ENCODE data around the gene LRRTM1.

The LRRTM1 gene, protein sequence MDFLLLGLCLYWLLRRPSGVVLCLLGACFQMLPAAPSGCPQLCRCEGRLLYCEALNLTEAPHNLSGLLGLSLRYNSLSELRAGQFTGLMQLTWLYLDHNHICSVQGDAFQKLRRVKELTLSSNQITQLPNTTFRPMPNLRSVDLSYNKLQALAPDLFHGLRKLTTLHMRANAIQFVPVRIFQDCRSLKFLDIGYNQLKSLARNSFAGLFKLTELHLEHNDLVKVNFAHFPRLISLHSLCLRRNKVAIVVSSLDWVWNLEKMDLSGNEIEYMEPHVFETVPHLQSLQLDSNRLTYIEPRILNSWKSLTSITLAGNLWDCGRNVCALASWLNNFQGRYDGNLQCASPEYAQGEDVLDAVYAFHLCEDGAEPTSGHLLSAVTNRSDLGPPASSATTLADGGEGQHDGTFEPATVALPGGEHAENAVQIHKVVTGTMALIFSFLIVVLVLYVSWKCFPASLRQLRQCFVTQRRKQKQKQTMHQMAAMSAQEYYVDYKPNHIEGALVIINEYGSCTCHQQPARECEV

DNA sequence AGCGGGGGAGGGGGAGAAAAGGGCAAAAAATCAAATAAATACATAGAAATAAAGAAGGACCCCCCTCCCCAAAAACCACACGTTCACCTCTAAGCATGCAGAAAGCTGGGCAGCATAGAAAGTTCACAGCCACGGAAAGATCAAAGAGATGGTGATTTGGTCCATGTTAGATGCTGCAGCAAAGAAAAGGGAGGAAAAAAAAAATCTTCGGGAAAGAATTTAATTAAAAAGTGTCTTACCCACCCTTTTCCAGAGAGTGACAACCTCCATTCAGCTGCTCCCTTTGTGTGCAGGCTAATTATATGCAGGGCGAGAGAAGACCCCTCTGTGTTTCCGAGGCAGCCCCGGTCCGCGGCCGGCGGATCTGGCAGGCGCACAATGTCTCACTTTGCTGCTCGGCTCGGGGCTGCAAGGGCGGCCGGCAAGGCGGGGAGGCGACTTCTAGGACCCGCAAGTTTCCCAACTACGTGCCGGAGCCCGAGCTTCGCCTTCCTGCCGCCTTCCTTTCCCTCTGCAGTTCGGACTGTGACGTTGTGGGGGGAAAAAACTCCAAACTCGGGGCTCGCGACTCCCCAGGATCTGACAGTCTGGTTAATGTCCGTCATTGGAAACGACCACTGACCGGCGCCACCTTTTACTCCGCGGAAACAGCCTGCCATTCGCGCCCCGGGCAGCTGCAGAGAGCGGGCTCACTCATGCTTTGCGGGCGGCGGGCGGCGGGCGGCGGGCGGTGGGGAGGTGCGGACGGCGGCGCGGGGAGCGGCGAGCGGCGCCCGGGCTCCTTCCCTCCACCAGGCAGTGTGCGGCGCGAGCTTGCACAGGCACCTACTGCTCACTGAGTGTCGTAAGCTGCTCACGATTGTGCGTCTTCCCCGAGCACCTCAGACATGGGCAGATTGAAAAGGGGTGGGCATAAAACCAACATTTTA lies at the start of gene LRRTM1:
Gene LRRTM1, minus strand, starts transcription at position 844 of the 929 bp plus-strand sequence. CDS start 933 bp downstream, outside the sequence.
- peak; percentile 23 for DNase-seq

DNA sequence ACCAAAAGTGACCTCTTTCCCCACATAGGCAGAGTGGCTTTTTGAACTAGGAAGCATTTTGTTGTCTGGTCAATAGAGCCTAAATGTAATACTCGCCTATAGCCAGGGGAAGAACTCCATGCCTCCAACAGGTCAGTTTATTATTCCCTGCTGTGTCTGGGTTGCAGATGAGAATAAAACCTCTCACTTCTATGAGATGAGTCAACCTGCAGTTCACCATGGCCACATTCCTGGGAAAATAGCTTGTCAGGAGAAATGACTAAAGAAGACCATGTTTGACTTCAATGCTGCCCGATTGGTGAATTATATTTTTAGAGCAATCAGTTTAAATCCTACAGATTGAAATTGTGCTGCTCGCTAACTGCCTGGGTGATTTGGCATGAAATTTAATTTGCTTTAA lies 46.7 kb upstream of the LRRTM1 start:
- peak; percentile 79 for DNase-seq

DNA sequence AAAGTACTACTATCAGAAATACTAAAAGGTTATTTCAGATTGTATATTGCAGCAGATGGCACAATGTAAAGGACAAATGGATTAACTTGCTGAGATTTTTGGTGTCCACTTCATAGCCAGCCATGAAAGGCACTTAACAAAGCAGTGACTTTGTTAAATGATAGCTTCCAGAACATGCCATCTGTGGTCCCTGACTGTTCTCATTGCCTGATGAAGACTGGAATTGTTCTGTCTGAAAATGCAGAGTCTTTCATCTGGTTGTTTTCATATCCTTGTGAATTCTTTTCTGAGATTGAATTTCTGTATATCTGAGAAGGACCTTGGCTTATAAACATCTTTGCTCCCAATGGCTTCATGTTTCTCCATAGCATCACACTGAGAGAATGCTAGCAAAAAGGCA lies 44.4 kb upstream of the LRRTM1 start:
- DNase-seq = no peak

DNA sequence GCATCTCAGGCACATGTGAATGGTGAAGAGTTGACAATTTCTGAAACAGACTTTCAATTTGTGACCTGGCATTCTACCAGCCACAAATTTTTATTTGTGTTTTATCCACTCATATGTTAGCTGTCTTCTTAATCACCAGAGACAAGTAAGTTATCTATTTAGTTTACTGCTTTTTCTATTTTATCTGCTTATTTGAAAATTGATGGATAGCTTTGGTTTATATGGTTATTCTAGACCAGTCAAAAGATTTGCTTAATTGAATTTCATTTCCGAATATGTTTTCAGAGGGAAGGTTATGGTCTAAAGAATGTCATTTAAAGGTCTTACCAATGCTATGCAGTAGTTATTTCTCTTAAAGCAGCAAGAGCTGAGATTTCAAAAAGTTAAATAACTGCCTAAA lies 43.5 kb upstream of the LRRTM1 start:
- DNase-seq = no peak

DNA sequence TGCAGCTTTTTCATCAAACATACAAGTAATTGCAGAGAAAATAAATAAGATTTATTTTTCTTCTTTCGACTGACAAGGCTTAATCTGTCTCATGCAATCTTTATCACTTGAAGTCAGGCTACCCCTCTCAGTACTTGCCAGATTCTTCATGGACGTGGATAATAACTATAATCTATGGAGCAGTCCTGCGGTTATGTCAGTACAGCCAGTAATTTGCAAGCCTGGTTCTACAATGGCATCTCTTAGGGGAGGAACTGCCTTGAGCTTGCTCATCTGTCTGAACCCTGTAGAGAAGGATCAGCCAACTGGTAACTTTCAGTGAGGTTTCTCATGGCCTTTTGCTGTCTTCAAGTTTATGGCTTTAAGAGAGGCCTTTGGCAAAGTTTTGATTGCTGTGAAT lies 35.5 kb upstream of the LRRTM1 start:
- DNase-seq = no peak

DNA sequence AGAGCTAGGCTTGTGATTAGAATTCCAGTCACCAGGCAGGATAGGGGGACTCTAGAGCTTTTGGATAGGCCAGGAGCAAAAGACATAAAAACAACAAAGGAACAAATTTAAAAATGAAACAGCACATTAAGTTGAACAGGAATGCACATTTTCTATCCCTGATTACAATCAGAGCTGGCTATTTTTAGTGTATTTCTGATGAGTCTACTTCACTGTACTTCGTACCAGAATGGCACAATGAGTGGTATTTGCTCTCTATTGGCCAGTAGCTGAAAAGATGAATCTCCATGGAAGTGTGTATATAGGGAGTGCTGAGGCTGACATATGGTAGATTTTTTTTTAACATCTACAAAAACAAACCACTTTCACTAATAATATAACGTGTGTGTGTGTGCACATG lies 34.2 kb upstream of the LRRTM1 start:
- no peak for DNase-seq

DNA sequence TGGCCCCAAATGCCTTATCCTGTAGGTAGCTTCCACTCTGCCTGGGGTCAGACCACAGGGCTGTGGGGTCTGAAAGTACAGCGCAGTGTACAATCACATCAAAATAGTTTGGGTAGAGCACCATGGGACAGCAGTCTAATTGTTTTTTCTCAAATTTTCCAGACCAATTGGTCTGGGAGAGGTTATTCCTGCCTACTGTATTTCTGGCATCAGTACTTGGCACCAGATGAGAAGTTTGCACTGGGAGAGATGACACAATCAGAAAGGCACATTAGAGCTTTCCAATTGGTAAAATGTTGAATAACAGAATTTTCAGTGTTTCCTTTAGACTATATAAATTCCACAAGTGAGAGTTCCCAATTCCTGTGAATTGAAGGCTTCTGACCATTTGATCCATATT lies 30.9 kb upstream of the LRRTM1 start:
- no peak for DNase-seq

DNA sequence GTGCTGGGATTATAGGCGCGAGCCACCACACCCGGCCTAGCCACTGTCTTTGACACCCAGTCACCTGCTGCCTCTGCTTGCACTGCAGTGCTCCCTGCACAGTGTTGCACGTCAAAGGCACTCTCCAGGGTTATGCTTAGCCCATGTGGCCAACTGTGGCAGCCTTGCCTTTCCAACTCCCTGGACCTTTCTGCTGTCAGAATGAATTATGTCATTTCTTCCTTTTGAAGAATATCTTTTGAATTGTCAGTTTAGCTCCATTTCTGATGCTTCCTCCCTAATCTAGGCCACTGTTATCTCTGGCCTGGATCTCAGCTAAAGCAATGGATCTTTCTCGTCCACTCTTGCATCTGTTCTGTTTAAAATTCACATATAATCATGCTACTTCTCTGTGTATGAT lies 29.3 kb upstream of the LRRTM1 start:
- no peak for DNase-seq

DNA sequence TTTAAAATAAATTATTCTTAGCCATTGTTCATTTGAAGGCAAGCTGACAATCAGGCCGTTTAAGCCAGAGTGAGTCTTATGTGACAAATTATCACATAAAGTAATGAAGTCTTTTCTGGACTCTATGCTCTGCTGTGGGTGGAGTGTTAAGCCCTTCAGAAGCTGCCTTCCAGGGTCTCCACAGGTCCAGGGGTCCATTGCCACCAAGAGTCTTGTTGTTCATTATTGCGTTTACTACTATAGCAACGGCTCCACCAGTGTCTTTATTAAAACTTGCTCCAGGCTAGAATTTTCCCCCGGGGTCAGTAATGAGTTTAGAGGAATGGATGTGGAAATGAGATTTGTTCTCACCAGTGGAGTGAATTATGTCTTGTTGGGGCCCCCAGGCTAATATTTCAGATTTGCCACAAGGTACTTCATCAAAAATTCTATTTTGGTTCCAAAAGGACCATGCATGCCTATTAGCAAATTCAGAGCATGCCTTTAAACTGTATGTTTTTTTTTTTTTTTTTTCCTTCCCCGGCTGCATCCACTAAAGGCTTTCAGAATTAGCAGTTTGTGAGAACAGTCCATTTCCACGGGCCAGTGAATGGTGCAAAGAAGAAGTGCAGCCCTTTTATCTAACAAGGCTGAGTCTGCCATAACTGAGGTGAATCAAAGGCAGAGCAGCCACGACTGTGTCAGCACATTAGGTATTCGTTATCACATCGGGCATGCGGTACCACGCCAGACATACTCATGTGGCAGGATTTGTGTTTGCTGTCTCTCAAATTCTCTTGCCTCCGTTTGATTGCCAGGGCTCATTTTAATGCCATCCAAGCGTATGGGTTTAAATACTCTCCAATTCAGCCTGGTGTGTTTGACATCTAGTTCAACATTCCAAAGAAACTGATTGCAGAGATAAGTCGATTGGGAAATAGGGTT lies 26.2 kb upstream of the LRRTM1 start:
- DNase-seq = no peak

DNA sequence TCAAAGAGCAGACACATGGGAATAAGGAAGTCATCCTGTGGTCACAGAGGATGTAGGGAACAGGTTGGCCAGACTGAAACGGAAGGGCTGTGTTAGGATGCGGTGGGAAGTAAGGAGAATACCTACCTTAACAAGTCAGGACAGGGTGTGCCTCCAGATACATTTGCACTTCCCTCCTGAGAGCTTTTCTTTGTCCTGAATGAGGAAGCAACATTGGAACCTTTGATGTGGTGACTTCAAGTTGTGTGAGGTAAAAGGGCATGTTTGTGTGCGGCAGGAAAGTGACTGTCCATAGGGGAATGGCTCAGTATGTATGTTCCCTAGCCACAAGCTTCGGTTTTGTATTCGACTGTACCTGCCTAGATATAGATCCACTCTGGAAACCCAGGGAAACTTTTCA lies 24.9 kb upstream of the LRRTM1 start:
- no peak for DNase-seq

DNA sequence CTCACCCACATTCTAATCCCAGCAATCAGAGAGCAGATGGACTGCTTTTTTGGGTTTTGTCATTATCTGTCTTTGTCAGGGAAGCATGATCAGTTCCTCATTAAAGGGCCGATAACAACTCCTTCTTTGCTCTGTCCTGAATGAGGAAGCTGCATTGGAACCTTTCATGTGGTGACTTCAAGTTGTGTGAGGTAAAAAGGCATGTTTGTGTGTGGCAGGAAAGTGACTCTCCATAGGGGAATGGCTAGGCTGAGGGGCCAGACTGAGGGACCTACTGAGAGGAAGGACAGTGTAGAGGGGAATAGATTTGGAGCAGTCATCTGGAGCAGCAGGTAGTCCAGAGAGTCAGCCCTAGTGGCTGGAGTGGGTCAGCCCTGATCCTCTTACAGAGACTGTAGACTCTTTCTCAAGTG lies 23.6 kb upstream of the LRRTM1 start:
- no peak for DNase-seq

DNA sequence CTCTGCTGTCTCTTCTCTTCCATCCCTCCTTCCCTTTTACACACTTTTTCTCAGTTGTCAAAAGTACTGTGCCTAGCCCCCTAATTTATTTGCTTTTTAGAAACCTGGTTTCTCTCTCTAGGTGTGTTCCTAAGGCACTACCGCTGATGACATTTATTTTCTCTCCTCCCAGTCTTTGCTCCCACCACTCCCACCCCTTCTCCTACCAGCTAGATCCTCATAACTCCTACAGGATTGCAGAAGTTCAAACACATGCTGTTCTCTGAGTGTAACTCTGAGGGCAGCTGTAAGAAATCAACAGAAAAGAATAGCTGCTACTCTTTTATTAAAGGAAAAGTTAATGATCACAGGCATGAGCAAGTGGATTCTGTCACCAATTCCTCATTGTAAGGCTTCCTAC lies 22.3 kb upstream of the LRRTM1 start:
- DNase-seq = no peak

DNA sequence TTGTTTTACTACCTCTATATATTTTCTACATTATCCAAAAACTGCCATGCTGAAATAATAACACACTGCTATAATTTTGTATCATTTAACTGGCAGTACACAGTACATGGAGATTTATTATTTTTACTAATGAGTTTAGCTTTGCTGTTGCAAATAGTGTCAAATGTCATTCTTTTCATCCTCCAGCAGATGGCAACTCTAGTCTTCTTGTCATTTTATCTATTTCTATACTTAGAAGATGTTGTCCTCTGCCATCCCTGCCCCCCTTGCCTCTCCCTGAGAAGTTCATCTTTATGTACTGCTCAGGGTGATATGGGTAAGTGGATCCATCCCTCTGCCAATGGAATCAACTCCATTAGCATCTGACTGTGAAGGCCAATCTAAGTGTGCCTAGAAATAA lies 21.7 kb upstream of the LRRTM1 start:
- peak; percentile 71 for DNase-seq

DNA sequence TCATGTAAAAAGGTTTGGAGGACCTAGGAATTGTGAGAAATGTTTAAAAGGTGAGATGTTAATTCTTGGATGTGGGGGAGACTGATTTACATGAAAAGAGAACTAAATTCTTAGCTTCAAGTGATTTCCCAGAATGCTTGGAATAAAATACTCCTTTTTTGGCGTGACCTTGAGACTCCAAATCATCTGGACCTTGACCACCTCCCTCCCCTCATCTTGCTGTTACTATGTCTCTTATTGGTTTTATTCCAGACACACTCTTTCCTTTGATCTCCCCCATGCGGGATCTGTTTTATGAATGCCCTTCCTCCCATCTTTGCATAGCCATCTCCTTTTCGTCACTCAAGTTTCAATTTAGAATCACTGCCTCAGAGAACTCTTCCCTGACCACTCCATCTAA lies 20.0 kb upstream of the LRRTM1 start:
- no peak for DNase-seq

DNA sequence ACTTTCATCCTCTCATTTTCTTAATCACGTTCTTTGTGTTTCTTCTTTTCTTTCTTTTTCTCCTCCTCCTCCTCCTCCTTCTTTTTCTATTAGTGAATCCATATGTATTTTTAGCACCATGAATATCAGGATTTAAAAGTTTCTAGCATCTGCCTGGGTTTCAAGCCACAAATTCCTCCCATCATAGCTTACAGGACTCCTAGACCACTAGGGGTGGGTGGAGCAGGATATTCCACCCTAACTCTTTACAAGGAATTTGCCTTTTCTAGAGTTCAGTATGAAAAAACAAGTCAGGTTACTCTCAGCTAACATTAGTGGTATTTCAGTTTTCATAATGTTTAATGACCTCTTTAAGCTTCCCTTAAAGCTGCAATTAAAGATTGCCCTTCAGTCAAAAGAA lies 19.1 kb upstream of the LRRTM1 start:
- peak; percentile 57 for DNase-seq

DNA sequence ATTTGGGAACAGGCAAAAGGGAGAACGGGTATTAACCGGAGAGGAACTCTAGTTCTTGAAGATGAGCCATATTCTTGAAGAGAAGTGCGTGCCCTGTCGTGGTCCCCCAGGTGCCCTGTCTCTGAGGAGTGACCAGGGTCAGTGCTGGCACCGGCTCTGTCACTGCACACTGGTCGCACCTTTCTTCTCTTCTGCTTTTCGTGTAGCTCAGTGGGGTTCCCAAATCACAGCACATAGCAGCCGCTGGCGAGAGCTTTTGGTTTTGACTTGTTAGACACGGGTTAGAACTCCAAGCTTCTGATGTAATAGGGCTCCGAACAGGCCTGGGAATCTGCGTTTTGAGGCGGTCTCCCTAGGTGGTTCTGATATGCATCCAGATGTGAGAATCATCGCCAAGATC lies 18.4 kb upstream of the LRRTM1 start:
- DNase-seq = no peak

DNA sequence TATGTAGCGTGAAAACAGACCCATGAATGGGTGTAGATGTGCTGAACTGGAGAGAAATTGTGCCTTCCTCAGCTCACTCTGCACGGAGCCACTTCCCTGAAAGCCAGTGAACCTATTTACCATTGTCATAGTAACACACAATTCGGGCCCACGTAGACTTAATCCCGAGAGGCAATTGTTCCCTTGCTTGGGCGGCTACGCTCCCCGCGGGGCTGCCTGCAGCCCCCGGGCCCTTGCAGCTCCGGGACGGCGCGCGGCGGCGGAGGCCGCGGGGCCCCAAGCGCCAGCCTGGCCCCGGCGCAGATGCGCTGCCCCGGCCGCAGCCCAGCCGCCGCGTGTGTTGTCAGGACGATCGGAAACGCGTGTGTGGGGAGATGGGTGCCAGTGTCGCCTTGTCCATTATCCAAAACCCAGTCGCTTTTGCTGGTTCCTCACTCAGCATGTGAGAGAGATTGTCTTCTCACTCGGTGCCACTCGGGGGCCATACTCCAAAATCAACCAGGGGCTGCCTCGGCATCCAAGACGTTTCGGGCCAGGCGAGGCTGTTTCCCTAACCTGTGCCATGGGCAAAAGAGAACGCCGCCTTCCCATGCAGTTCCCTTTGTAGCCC lies 17.9 kb upstream of the LRRTM1 start:
- no peak for DNase-seq

DNA sequence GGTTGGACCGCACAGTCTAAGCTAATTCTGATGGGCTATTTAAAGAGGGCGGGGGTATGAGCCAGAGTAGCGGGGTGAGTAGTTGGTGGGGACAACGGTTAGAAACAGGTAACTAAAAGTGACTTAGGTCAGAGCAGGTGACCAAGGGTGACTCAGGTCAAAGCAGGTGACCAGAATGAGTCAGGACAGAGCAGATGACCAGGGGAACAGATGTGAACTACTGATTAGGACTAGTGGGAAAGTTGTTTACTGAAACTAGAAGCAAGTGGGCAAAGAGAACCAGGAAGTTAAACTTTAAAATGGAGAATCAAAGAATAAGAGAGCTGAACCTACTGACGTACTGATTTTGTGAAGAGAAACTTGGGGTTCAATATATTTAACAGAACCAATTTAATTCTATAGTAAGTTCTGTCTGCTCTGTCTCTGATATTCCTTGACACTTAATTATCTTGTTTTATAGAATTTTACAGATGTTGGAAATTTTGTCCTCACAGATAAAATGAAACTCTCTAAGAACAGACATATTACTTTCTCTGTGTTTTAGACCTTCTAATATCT lies 7.8 kb upstream of the LRRTM1 start:
- DNase-seq = no peak

DNA sequence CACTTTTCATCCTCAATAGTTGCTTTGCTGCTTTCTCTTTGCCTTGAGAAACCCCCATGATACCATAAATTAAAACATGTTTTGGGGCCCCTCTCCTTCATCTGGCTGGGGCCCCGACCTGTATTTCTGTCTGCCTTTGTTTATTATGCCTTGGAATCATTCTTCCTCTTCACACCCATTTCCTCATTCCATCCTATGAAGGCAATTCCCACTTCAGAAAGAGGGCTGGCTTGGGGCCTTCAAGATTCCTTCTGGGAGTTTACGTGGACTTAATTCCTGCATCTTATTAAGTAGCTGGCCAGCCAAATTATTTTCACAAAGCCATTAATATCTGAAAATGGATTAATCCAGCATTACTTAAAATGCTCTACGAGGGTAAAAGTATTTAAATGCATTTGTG lies 6.8 kb upstream of the LRRTM1 start:
- no peak for DNase-seq

DNA sequence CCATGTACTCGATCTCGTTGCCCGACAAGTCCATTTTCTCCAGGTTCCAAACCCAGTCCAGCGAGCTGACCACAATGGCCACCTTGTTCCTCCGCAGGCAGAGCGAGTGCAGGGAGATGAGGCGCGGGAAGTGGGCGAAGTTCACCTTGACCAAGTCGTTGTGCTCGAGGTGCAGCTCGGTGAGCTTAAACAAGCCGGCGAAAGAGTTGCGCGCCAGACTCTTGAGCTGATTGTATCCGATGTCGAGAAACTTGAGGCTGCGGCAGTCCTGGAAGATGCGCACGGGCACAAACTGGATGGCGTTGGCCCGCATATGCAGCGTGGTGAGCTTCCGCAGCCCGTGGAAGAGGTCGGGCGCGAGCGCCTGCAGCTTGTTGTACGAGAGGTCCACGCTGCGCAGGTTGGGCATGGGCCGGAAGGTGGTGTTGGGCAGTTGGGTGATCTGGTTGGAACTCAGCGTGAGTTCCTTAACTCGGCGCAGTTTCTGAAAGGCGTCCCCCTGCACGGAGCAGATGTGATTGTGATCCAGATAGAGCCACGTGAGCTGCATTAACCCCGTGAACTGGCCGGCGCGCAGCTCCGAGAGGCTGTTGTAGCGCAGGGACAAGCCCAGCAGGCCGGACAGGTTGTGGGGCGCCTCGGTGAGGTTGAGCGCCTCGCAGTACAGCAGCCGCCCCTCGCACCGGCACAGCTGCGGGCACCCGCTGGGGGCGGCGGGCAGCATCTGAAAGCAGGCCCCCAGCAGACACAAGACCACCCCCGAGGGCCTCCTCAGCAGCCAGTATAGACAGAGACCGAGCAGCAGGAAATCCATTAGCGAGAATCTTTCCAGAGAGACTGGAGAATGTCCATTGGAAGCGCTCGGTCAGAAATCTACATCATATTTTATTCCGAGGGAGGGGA lies 1.3 kb downstream of the LRRTM1 start:
- DNase-seq = no peak

Measured in fibroblast of upper back skin (primary cell).